Fibroblast of gingiva (primary cell): ENCODE results near the gene NLRC3.
"Not testable (repeated sequence)": the region's sequence is repeated elsewhere in the genome, so short reads cannot be mapped to it uniquely, and the experiment has no call there.

Experiments
- DNase-seq: peaks from one replicate; pipeline ENCODE4 v3.0.0-alpha.2; 2011; ENCODE audit warnings: low read depth

Gene NLRC3

GRCh38 chr16:3513892-3514583 is 63.2 kb downstream of the NLRC3 start:
- no peak for DNase-seq

DNA sequence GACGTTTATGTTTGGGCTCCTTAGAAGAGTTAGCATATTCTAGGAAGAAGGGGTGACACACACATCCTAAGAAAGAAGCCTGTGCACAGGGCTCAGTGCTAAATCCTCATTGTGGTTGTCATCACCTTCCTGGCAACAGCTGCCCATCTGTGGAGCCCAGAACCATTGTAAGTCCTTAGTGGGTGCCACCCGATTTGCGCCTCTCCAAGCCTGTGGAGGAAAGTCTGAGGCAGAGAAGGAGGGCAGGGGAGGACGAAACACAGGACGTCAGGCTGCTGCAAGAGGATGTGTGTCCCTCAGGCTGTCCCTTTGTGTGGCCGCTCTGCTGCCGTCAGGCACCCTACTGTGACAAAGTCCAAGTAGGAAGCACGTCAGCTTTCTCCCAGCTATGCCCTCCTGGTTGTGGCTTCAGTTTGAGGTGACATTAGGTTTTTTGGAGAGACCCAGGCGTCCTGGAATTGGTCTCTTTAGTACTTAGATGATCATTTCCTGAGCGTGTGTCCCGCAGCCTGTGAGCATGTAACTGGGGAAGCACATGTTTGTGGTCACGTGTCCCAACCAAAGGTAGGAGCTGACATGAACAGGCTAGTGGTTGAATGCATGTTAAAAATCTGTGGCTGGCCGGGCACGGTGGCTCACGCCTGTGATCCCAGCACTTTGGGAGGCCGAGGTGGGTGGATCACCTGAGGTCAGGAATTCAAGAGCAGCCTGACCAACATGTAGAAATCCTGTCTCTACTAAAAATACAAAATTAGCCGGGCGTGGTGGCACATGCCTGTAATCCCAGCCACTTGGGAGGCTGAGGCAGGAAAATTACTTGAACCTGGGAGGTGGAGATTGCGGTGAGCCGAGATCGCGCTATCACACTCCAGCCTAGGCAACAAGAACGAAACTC is 65.7 kb downstream of the NLRC3 start:
- no peak for DNase-seq

DNA sequence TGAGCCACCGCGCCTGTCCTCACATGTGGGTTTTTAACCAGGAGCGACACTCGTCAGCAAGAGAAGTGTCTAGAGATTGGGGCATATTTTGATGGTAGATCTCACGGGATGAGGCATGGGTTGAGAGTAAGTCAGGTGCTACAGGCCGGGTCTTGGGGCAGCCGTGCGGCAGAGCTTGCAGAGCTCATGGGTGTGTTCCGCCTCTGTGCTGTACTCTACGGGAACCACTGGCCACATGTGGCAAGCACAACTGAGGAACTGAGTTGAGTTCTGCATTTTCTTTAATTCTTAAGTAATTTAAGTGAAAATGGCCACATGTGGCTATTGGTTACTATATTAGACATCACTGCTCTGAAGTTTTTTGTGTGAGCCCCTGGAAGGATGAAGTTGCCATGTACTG is 66.8 kb downstream of the NLRC3 start:
- DNase-seq: no peak

DNA sequence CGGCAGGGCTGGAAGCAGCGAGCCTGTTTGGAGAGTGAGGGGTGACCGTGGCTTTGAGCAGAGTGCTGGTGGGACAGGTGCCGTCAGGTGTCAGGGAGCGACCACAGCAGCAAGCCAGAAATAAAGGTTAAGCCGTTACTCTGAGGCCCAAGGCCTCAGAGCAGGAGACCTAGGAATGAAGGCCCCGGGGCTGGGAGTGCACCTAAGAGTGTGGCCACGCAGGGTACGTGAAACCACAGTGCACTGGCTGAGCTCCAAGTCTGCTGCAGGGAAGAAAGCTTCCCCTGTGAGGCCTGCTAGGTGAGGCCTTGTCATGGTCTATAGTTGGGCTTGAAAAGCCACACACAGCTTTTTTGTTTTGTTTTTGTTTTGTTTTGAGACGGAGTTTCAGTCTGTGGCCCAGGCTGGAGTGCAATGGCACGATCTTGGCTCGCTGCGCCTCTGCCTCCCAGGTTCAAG is 67.7 kb downstream of the NLRC3 start:
- no peak for DNase-seq

GRCh38 chr16:3508736-3509135 is 68.5 kb downstream of the NLRC3 start:
- DNase-seq: no peak

DNA sequence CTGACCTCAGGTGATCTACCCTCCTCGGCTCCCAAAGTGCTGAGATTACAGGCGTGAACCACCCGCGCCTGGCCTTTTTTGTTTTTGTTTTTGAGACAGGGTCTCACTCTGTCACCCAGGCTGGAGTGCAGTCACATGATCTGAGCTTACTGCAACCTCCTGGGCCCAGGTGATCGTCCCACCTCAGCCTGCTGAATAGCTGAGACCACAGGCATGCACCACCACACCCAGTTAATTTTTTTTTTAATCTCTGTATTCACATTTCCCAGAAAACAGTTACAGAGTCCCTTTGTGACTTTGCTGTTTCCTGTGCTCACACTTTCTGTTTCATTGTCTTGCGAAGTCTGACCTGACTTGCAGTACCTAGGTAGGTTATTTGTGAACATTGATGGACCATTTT is 73.7 kb downstream of the NLRC3 start:
- DNase-seq: no peak

DNA sequence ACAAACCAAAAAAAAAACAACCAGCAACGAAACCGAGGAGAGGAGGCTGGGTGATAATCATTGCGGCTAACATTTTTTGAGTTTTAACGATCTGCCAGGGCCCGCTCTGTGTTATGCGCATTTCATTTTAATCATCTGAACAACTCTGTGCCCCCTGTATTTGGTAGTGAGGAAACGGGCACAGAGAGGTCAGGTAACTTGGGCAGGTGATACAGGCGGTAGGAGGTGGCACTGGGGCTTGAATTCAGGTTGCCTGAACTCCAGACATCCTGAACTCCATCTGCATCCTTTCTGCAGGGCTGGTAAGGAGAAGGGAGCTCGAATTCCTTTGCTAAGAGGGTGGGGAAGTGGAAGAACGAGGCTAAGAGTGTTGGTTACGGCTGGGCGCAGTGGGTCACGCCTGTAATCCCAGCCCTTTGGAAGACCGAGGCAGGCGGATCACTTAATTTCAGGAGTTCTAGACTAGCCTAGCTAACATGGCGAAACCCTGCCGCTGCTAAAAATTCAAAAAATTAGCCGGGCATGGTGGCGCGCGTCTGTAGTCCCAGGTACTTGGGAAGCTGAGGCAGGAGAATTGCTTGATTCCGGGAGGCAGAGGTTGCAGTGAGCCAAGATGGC is 75.3 kb downstream of the NLRC3 start:
- no peak for DNase-seq

GRCh38 chr16:3501412-3501761 is 75.8 kb downstream of the NLRC3 start:
- DNase-seq: not testable (repeated sequence)

GRCh38 chr16:3498988-3499387 is 78.2 kb downstream of the NLRC3 start:
- no peak for DNase-seq

DNA sequence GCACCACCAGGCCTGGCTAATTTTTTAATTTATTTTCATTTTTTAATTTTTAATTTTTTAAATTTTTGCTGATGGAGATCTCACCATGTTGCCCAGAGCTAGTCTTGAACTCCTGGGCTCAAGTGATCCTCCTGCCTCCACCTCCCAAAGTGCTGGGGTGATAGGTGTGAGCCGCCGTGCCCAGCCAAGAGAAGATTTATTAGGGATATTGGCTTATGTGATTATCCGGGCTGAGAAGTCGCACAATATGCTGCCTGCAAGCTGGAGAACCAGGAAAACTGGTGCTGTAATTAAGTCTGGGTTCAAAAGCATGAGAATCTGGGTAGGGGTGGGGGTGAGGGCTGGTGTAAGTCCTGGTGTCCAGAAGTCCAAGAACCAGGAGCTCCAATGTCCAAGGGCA is 79.4 kb downstream of the NLRC3 start:
- DNase-seq: no peak

DNA sequence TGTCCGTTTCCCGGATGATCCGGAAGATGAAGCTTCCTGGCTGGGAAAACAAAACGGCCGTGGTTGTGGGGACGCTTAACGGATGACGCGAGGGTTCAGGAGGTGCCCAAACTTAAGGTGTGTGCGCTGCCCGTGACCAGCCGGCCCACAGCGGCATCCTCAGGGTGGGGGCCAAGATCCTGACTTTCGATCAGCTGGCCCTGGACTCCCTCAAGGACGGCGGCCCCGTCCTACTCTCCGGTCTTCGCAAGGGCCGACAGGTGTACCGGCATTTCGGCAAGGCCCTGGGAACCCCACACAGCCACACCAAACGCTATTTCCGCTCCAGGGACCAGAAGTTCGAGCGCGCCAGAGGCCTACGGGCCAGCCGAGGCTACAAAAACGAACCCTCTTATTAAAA is 80.8 kb downstream of the NLRC3 start:
- no peak for DNase-seq

DNA sequence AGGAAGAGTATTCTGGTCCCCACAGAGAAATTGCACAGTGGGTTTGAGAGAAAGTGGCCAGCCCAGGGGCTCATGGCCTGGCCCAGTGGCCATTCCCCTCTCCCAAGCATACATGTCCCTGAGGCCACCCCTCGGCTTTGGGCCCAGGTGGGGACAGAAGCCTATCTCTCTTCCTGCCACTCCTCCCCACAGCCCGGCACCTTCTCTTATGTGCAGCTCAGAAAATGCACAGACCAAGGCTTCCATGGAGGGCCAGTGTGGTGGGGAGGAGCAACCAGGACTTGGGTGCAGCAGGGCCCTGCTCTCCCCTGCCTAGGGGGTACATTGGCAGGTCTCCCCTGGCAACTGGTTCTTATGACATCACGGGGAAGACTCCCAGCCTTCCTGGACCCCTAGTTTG is 82.0 kb downstream of the NLRC3 start, which contains the start of gene C16orf90:
Gene C16orf90 (minus strand): TSS at position 314 of the 400 bp plus-strand sequence. CDS start 68 bp downstream, at position 246.
- no peak for DNase-seq

GRCh38 chr16:3494386-3494973 is 82.7 kb downstream of the NLRC3 start:
- no peak for DNase-seq

- no peak for DNase-seq
Observed at GRCh38 chr16:3492356-3492755, 84.8 kb downstream of the NLRC3 start.

GRCh38 chr16:3490911-3491629 is 86.1 kb downstream of the NLRC3 start:
- no peak for DNase-seq
